Neural cell (in vitro differentiated cells): ENCODE results near the gene LCAT. TPM values are rescaled to one million over a fixed set of nuclear protein-coding genes. Genes with fewer than 3 reads are reported as not detected.

Experiments used
- H2AFZ ChIP-seq: fragments of 200-600, 300-800 bp; sonication (generic), shearing (Covaris generic); 2 replicates; pipeline ENCODE4 v1.6.0; 2014; ENCODE audit warnings: low read depth, mild to moderate bottlenecking, antibody characterized with exemption, low read length, moderate library complexity
- H3F3A ChIP-seq: fragments of 200-600 bp; shearing (Covaris generic); 2 replicates; pipeline ENCODE4 v1.6.1; 2016; ENCODE audit warnings: mild to moderate bottlenecking, moderate library complexity, mixed read lengths, antibody characterized with exemption, low read length; ENCODE audit not compliant: insufficient read depth, poor library complexity, severe bottlenecking
- H3K27ac ChIP-seq: fragments of 200-600, 300-800 bp; sonication (generic), shearing (Covaris generic); 2 replicates; pipeline ENCODE4 v1.5.1; 2014; ENCODE audit warnings: mild to moderate bottlenecking, low read length, moderate library complexity
- H3K27me3 ChIP-seq: fragments of 300-800, 200-600 bp; sonication (generic), shearing (Covaris generic); 2 replicates; pipeline ENCODE4 v1.6.0; 2014; ENCODE audit warnings: mild to moderate bottlenecking, low read depth, low read length, moderate library complexity; ENCODE audit not compliant: insufficient read depth
- H3K36me3 ChIP-seq: fragments of 300-800, 200-600 bp; sonication (generic), shearing (Covaris generic); 2 replicates; pipeline ENCODE4 v1.5.1; 2014; ENCODE audit warnings: mild to moderate bottlenecking, antibody characterized with exemption, low read length, moderate library complexity; ENCODE audit not compliant: insufficient read depth
- H3K4me2 ChIP-seq: fragments of 300-800, 200-600 bp; sonication (generic), shearing (Covaris generic); 2 replicates; pipeline ENCODE4 v1.6.0; 2014; ENCODE audit warnings: mild to moderate bottlenecking, low read length
- H3K4me3 ChIP-seq: fragments of 300-800, 200-600 bp; sonication (generic), shearing (Covaris generic); 2 replicates; pipeline ENCODE4 v1.5.1; 2014; ENCODE audit warnings: mild to moderate bottlenecking, low read length, moderate library complexity
- H3K79me2 ChIP-seq: fragments of 200-600 bp; shearing (Covaris generic); replicated peaks from 2 replicates; pipeline ENCODE4 v1.6.0; 2014; ENCODE audit warnings: mild to moderate bottlenecking, low read length, moderate library complexity; ENCODE audit not compliant: insufficient read depth
- H3K9ac ChIP-seq: fragments of 300-800, 200-600 bp; sonication (generic), shearing (Covaris generic); 2 replicates; pipeline ENCODE4 v1.6.1; 2016; ENCODE audit warnings: mild to moderate bottlenecking, low read length, mixed read lengths
- H3K9me2 ChIP-seq: fragments of 200-600 bp; shearing (Covaris generic); 2 replicates; pipeline ENCODE4 v1.6.1; 2016; ENCODE audit warnings: mild to moderate bottlenecking, low read length, mixed read lengths; ENCODE audit not compliant: insufficient read depth
- H3K9me3 ChIP-seq: fragments of 200-600, 300-800 bp; sonication (generic), shearing (Covaris generic); 2 replicates; pipeline ENCODE4 v1.6.1; 2016; ENCODE audit warnings: mild to moderate bottlenecking, mixed run types, low read length, moderate library complexity, mixed read lengths
- H4K20me1 ChIP-seq: fragments of 200-600 bp; shearing (Covaris generic); 2 replicates; pipeline ENCODE4 v1.6.1; 2016; ENCODE audit warnings: mild to moderate bottlenecking, mixed run types; ENCODE audit not compliant: insufficient read depth
- EP300 ChIP-seq: fragments of 450-650 bp; conservative IDR thresholded peaks from 2 replicates; pipeline ENCODE4 v1.6.1; 2014; ENCODE audit warnings: antibody characterized with exemption, mild to moderate bottlenecking, moderate library complexity; ENCODE audit not compliant: poor library complexity, severe bottlenecking
- EZH2 ChIP-seq: fragments of 200-600, 300-800 bp; shearing (Covaris generic), sonication (generic); IDR thresholded peaks from 2 replicates; pipeline ENCODE4 v1.6.1; 2014; ENCODE audit warnings: antibody characterized with exemption, low read length, borderline replicate concordance, mild to moderate bottlenecking; ENCODE audit not compliant: insufficient read depth, poor library complexity, severe bottlenecking
- MXI1 ChIP-seq: fragments of 450-650 bp; conservative IDR thresholded peaks from 2 replicates; pipeline ENCODE4 v1.6.1; 2014; ENCODE audit warnings: antibody characterized with exemption, mild to moderate bottlenecking; ENCODE audit not compliant: poor library complexity, severe bottlenecking
- POLR2AphosphoS5 ChIP-seq: IDR thresholded peaks from 2 replicates; pipeline ENCODE4 v1.6.1; 2012
- RAD21 ChIP-seq: fragments of 450-650 bp; conservative IDR thresholded peaks from 2 replicates; pipeline ENCODE4 v1.6.1; 2014; ENCODE audit warnings: antibody characterized with exemption, mild to moderate bottlenecking, moderate library complexity
- SMC3 ChIP-seq: fragments of 450-650 bp; conservative IDR thresholded peaks from 2 replicates; pipeline ENCODE4 v1.6.1; 2014; ENCODE audit warnings: antibody characterized with exemption, mild to moderate bottlenecking, moderate library complexity; ENCODE audit not compliant: poor library complexity
- TAF1 ChIP-seq: IDR thresholded peaks from 2 replicates; pipeline ENCODE4 v1.6.1; 2012; ENCODE audit warnings: low read depth
- polyA plus RNA-seq: library from polyadenylated mRNA; depleted of rRNA; stranded (reverse); fragments of >200 nt; gene quantifications from 2 replicates; pipeline ENCODE4 v1.2.3, GENCODE V29; 2014
- TF ChIP-seq, protein P1 (sequence below): IDR thresholded peaks from 2 replicates; pipeline ENCODE4 v1.6.1; 2012; ENCODE audit warnings: borderline replicate concordance
- TF ChIP-seq, protein P2 (sequence below): fragments of 450-650 bp; IDR thresholded peaks from 2 replicates; pipeline ENCODE4 v1.5.1; 2014; ENCODE audit warnings: antibody characterized with exemption, mild to moderate bottlenecking, moderate library complexity; ENCODE audit not compliant: poor library complexity, severe bottlenecking

The LCAT gene
- polyA plus RNA-seq, 1 donor from 2014 or later, result 0.32 TPM

DNA sequence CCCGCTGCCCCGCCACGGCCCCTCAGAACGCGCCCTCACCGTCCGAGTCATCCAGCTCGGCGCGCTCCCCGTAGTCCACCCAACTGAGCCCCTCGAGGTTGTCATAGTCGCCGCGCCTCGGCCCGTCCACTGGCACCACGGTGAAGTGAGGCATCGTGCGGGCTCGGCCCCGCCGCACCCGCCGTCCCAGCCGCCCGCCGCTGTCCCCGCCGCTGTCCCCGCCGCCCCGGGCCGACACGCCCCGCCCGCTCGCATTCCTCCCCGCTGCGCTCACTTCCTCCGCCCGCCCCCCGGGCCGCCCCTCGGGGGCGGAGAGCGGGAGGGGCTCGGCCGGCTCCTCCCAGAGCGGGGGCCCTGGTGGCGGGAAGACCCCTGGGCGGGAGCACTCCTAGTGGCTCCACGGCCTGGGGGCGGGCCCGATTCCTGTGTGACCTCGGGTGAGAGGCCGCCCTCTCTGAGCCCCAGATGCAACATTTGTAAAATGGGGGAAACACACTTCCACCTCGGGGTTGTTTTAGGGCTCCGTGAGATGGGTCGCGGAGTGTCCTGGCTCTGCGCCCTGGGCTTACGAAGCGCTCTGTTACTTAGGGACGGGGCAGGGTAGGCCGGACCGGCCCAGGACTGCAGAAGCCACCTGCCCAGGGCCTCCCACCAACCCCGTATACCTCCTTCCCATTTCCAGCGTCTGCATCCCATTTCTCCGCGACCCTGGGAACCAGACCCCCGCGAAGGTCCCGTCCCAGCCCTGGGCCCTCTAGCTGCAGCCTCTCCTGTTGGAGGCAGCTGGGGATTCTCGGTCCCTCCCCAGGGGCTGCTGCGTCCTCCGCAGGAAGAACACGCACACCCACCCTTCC, 24.7 kb upstream of the LCAT start, which contains the start of gene SLC12A4:
TSS of gene SLC12A4 (minus strand) at position 238 of the 854 bp plus-strand sequence. CDS start at position 154, 84 bp downstream.
- Histone ChIP-seq H3K4me3 (no peak within 1 kb of the TSS), H2AFZ (no peak within 1 kb of the TSS), H3K27ac (no peak within 1 kb of the TSS), H4K20me1 (no peaks in the 10 kb centered on the region), H3K9ac (no peak within 1 kb of the TSS), H3K4me2 (no peak within 1 kb of the TSS), H3K79me2 (no peaks in the 10 kb centered on the region), H3K36me3 (no peaks in the 10 kb centered on the region), H3K9me2 (no peaks in the 10 kb centered on the region), H3K9me3 (no peaks in the 10 kb centered on the region), H3F3A (no peaks in the 10 kb centered on the region), H3K27me3 (peaks cover 29% of the 10 kb centered on the region)
- no peak for TF ChIP-seq EZH2
- TF ChIP-seq, protein P1, sequence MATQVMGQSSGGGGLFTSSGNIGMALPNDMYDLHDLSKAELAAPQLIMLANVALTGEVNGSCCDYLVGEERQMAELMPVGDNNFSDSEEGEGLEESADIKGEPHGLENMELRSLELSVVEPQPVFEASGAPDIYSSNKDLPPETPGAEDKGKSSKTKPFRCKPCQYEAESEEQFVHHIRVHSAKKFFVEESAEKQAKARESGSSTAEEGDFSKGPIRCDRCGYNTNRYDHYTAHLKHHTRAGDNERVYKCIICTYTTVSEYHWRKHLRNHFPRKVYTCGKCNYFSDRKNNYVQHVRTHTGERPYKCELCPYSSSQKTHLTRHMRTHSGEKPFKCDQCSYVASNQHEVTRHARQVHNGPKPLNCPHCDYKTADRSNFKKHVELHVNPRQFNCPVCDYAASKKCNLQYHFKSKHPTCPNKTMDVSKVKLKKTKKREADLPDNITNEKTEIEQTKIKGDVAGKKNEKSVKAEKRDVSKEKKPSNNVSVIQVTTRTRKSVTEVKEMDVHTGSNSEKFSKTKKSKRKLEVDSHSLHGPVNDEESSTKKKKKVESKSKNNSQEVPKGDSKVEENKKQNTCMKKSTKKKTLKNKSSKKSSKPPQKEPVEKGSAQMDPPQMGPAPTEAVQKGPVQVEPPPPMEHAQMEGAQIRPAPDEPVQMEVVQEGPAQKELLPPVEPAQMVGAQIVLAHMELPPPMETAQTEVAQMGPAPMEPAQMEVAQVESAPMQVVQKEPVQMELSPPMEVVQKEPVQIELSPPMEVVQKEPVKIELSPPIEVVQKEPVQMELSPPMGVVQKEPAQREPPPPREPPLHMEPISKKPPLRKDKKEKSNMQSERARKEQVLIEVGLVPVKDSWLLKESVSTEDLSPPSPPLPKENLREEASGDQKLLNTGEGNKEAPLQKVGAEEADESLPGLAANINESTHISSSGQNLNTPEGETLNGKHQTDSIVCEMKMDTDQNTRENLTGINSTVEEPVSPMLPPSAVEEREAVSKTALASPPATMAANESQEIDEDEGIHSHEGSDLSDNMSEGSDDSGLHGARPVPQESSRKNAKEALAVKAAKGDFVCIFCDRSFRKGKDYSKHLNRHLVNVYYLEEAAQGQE, result no peak
- no peak for TF ChIP-seq MXI1

DNA sequence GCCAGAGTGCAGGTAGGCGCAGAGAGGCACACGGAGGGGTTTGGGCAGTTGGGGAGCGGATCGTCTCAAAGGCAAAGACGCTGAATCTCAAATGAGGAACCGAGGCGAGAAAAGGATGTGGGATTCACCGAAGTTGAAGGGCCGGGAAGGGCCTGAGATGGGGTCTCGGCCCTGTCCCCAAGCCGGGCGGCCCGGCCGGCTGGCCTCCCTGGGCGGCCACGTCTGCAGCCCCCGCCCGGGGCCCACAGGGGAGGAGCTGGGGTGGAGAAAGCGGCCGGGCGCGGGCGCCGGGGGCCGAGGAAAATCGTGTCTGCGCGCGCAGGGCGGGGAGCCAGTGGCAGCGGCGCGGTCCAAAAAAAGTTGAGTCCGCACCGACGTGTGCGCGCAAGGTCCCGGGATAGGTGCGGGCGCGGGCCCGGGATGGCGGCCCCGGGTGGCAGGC, 24.1 kb upstream of the LCAT start:
- H3K27me3 ChIP-seq, result peaks cover 29% of the 10 kb centered on the region
- H4K20me1 ChIP-seq, result no peaks in the 10 kb centered on the region
- H3K27ac ChIP-seq, result no peak overlapping the region
- no peaks in the 10 kb centered on the region for H3F3A ChIP-seq
- no peaks in the 10 kb centered on the region for H3K36me3 ChIP-seq
- H2AFZ ChIP-seq, result no peak overlapping the region
- H3K79me2 ChIP-seq, result no peaks in the 10 kb centered on the region
- H3K9ac ChIP-seq, result no peak overlapping the region
- no peaks in the 10 kb centered on the region for H3K9me2 ChIP-seq
- no peak for TF ChIP-seq EZH2
- TF ChIP-seq POLR2AphosphoS5, result no peak
- TF ChIP-seq MXI1, result no peak
- TF ChIP-seq, protein P2, sequence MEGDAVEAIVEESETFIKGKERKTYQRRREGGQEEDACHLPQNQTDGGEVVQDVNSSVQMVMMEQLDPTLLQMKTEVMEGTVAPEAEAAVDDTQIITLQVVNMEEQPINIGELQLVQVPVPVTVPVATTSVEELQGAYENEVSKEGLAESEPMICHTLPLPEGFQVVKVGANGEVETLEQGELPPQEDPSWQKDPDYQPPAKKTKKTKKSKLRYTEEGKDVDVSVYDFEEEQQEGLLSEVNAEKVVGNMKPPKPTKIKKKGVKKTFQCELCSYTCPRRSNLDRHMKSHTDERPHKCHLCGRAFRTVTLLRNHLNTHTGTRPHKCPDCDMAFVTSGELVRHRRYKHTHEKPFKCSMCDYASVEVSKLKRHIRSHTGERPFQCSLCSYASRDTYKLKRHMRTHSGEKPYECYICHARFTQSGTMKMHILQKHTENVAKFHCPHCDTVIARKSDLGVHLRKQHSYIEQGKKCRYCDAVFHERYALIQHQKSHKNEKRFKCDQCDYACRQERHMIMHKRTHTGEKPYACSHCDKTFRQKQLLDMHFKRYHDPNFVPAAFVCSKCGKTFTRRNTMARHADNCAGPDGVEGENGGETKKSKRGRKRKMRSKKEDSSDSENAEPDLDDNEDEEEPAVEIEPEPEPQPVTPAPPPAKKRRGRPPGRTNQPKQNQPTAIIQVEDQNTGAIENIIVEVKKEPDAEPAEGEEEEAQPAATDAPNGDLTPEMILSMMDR, result no peak
- no peak for TF ChIP-seq RAD21
- TF ChIP-seq EP300, result no peak
- no peak for TF ChIP-seq SMC3
- TF ChIP-seq TAF1, result no peak
- TF ChIP-seq, protein P1, result no peak
- H3K4me3 ChIP-seq, result no peak overlapping the region
- H3K4me2 ChIP-seq, result no peak overlapping the region
- H3K9me3 ChIP-seq, result no peaks in the 10 kb centered on the region
